Mesenchymal stem cell (in vitro differentiated cells and primary cell): Measurements from ENCODE around the gene ADAM22.

ENCODE experiments used
- DNase-seq: peaks from one replicate; pipeline ENCODE4 v3.0.0-alpha.2; 2013
- H2AFZ ChIP-seq: one replicate; pipeline ENCODE4 v1.6.1; 2013; ENCODE audit warnings: low read depth, mild to moderate bottlenecking, control low read depth, inconsistent platforms, low read length, moderate library complexity
- H2AK5ac ChIP-seq: 2 replicates; pipeline ENCODE4 v1.6.1; 2013; ENCODE audit warnings: low read length, moderate library complexity, mild to moderate bottlenecking, inconsistent platforms; ENCODE audit not compliant: severe bottlenecking
- H2BK120ac ChIP-seq: one replicate; pipeline ENCODE4 v1.6.1; 2013; ENCODE audit warnings: low read depth, mild to moderate bottlenecking, inconsistent platforms, low read length, moderate library complexity
- H2BK12ac ChIP-seq, 2 experiments: one replicate each; pipeline ENCODE4 v1.6.1; 2013; ENCODE audit warnings: inconsistent platforms in 2 of 2, low read length in 2 of 2, mild to moderate bottlenecking in 2 of 2, moderate library complexity in 2 of 2, control low read depth in 1 of 2
- H2BK15ac ChIP-seq: one replicate; pipeline ENCODE4 v1.6.1; 2013; ENCODE audit warnings: mild to moderate bottlenecking, low read depth, inconsistent platforms; ENCODE audit not compliant: poor library complexity, severe bottlenecking
- H2BK5ac ChIP-seq: 2 replicates; pipeline ENCODE4 v1.6.1; 2013; ENCODE audit warnings: low read depth, mild to moderate bottlenecking, low read length, control low read depth, inconsistent platforms; ENCODE audit not compliant: poor library complexity, severe bottlenecking
- H3K14ac ChIP-seq, 2 experiments: one replicate each; pipeline ENCODE4 v1.6.1; 2013; ENCODE audit warnings: inconsistent platforms in 2 of 2, low read length in 2 of 2, control low read depth in 1 of 2, mild to moderate bottlenecking in 1 of 2, moderate library complexity in 1 of 2
- H3K18ac ChIP-seq, 2 experiments: one replicate each; pipeline ENCODE4 v1.6.1; 2013; ENCODE audit warnings: inconsistent platforms in 2 of 2, low read length in 2 of 2, control low read depth in 1 of 2, low read depth in 1 of 2, mild to moderate bottlenecking in 1 of 2
- H3K23ac ChIP-seq, 2 experiments: one replicate each; pipeline ENCODE4 v1.6.1; 2013; ENCODE audit warnings: inconsistent platforms in 2 of 2, low read length in 2 of 2, mild to moderate bottlenecking in 2 of 2, moderate library complexity in 2 of 2, control low read depth in 1 of 2
- H3K27ac ChIP-seq: 2 replicates; pipeline ENCODE4 v1.5.1; 2013; ENCODE audit warnings: mild to moderate bottlenecking, moderate library complexity, low read length, control low read depth, inconsistent platforms; ENCODE audit not compliant: poor library complexity, severe bottlenecking
- H3K27me3 ChIP-seq, 2 experiments: 2 replicates each; pipeline versions ENCODE4 v1.6.1 to v1.7.0; 2013; ENCODE audit warnings: low read length in 2 of 2, mild to moderate bottlenecking in 2 of 2, moderate library complexity in 2 of 2, control low read depth in 1 of 2, inconsistent platforms in 1 of 2; ENCODE audit not compliant: control insufficient read depth in 1 of 2, insufficient read depth in 1 of 2
- H3K36me3 ChIP-seq, 2 experiments: 2 replicates each; pipeline versions ENCODE4 v1.6.1 to v1.7.0; 2013; ENCODE audit warnings: low read length in 2 of 2, control low read depth in 1 of 2, inconsistent platforms in 1 of 2, low read depth in 1 of 2, mild to moderate bottlenecking in 1 of 2; ENCODE audit not compliant: insufficient read depth in 2 of 2, control insufficient read depth in 1 of 2
- H3K4ac ChIP-seq, 2 experiments: one replicate each; pipeline ENCODE4 v1.6.1; 2013; ENCODE audit warnings: inconsistent platforms in 2 of 2, low read length in 2 of 2, mild to moderate bottlenecking in 2 of 2, moderate library complexity in 2 of 2, control low read depth in 1 of 2, low read depth in 1 of 2
- H3K4me1 ChIP-seq: 2 replicates; pipeline ENCODE4 v1.6.1; 2013; ENCODE audit warnings: low read depth, low read length, control low read depth; ENCODE audit not compliant: control insufficient read depth, insufficient read depth
- H3K4me2 ChIP-seq: 2 replicates; pipeline ENCODE4 v1.6.1; 2013; ENCODE audit warnings: low read length, mild to moderate bottlenecking, inconsistent platforms; ENCODE audit not compliant: poor library complexity, severe bottlenecking
- H3K4me3 ChIP-seq, 2 experiments: 2 replicates each; pipeline versions ENCODE4 v1.5.1 to v1.7.0; 2013; ENCODE audit warnings: low read length in 2 of 2, mild to moderate bottlenecking in 2 of 2, control low read depth in 1 of 2, low read depth in 1 of 2; ENCODE audit not compliant: insufficient read depth in 1 of 2
- H3K79me1 ChIP-seq: replicated peaks from 2 replicates; pipeline ENCODE4 v1.6.1; 2013; ENCODE audit warnings: mild to moderate bottlenecking, control low read depth, low read length, inconsistent platforms; ENCODE audit not compliant: poor library complexity, severe bottlenecking
- H3K9ac ChIP-seq: 2 replicates; pipeline ENCODE4 v1.7.0; 2013; ENCODE audit warnings: mild to moderate bottlenecking, low read length, moderate library complexity
- H3K9me3 ChIP-seq: 2 replicates; pipeline ENCODE4 v1.7.0; 2013; ENCODE audit warnings: mild to moderate bottlenecking, low read length; ENCODE audit not compliant: control insufficient read depth
- H4K8ac ChIP-seq: one replicate; pipeline ENCODE4 v1.6.1; 2013; ENCODE audit warnings: inconsistent platforms, mild to moderate bottlenecking, low read length, moderate library complexity
- H4K91ac ChIP-seq: one replicate; pipeline ENCODE4 v1.6.1; 2013; ENCODE audit warnings: mild to moderate bottlenecking, low read length, inconsistent platforms
- WGBS: methylation state at CpG from one replicate; pipeline ENCODE4 v1.1.7; 2013; ENCODE audit warnings: mixed read lengths; 5-methylcytosine and 5-hydroxymethylcytosine counted together

Gene ADAM22

GRCh38 chr7:88041583-88041982 lies 107.5 kb downstream of the ADAM22 start:
- Histone ChIP-seq H3K14ac (no peak overlapping the region), H3K4me3 (no peak overlapping the region), H3K27me3 (no peaks in the 10 kb centered on the region), H3K79me1 (no peaks in the 10 kb centered on the region), H3K4ac (no peak overlapping the region), H2BK120ac (no peak overlapping the region), H3K9ac (no peak overlapping the region), H3K27ac (no peak overlapping the region), H3K9me3 (no peaks in the 10 kb centered on the region), H3K23ac (no peak overlapping the region), H3K4me2 (no peak overlapping the region), H4K91ac (no peak overlapping the region), H2BK12ac (no peak overlapping the region), H2BK15ac (no peak overlapping the region), H3K36me3 (no peaks in the 10 kb centered on the region), H4K8ac (no peak overlapping the region), H3K4me1 (no peaks in the 10 kb centered on the region), H2AK5ac (no peak overlapping the region), H2BK5ac (no peak overlapping the region), H3K18ac (no peak overlapping the region), H2AFZ (no peak overlapping the region)
- DNase-seq = no peak
- WGBS = no CpG with 5 or more reads among the region's 1 CpG

DNA sequence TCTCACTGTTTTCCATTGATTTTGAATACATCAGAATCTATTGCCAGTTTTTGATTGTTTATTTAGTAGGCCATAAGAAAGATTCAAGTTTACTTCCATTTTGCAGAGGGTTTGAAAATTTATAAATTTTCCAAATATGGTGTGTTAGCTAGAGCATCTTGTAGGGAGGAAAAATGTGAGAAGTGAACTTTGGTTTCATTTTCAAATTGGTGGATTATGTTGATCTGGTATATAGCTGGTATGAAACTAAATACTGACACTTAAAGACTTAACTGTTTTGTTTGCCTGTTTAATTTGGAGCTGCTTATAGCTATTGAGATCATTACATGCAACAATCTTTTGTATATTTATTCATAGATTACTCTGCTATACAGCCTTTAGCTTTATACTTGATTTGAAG lies 108.1 kb downstream of the ADAM22 start:
- Histone ChIP-seq H3K23ac (no peak overlapping the region), H3K27me3 (no peaks in the 10 kb centered on the region), H3K4me3 (no peak overlapping the region), H3K4me2 (no peak overlapping the region), H3K36me3 (no peaks in the 10 kb centered on the region), H2AFZ (no peak overlapping the region), H3K4me1 (no peaks in the 10 kb centered on the region), H3K14ac (no peak overlapping the region), H2BK15ac (no peak overlapping the region), H3K27ac (no peak overlapping the region), H3K9ac (peak overlapping the region; percentile 12), H4K91ac (no peak overlapping the region), H3K79me1 (no peaks in the 10 kb centered on the region), H4K8ac (no peak overlapping the region), H3K4ac (no peak overlapping the region), H2BK5ac (no peak overlapping the region), H2BK120ac (no peak overlapping the region), H3K9me3 (no peaks in the 10 kb centered on the region), H2BK12ac (no peak overlapping the region), H3K18ac (no peak overlapping the region), H2AK5ac (no peak overlapping the region)
- no peak for DNase-seq

- no peak overlapping the region for H3K4ac ChIP-seq
- H4K91ac ChIP-seq = no peak overlapping the region
- no peak overlapping the region for H3K4me2 ChIP-seq
- H3K9me3 ChIP-seq = no peaks in the 10 kb centered on the region
- no peaks in the 10 kb centered on the region for H3K36me3 ChIP-seq
- no peaks in the 10 kb centered on the region for H3K27me3 ChIP-seq
- H2BK12ac ChIP-seq = no peak overlapping the region
- no peak overlapping the region for H4K8ac ChIP-seq
- no peak overlapping the region for H2BK120ac ChIP-seq
- H3K14ac ChIP-seq = no peak overlapping the region
- no peak for DNase-seq
- no peaks in the 10 kb centered on the region for H3K79me1 ChIP-seq
- H3K4me1 ChIP-seq = no peaks in the 10 kb centered on the region
- H2AK5ac ChIP-seq = no peak overlapping the region
- H3K27ac ChIP-seq = no peak overlapping the region
- H2BK15ac ChIP-seq = no peak overlapping the region
- WGBS = 100% methylated on average over 1 of the region's 1 CpG
- no peak overlapping the region for H3K4me3 ChIP-seq
- no peak overlapping the region for H2AFZ ChIP-seq
- no peak overlapping the region for H2BK5ac ChIP-seq
- H3K23ac ChIP-seq = no peak overlapping the region
- H3K18ac ChIP-seq = no peak overlapping the region
- no peak overlapping the region for H3K9ac ChIP-seq
These were observed 108.8 kb downstream of the ADAM22 start for GRCh38 chr7:88042803-88043202.

DNA sequence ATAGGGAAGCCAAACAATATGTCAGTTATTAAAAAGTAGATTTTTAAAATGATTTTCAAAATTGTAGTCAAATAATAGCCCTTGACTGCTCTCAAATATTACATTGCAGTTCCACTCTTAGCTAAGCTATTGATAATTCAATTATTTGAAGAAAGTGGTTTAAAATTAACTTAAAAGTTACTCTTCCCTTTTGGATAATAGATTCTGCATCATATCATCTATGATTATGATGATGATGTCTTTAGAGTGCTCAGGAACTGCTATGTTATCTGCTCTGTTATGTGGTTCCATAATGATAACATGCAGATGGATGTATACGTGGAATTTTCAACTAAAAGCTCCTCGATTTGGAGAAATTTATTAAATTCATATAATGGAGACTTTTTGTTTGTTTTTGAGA lies 110.0 kb downstream of the ADAM22 start:
- no peak overlapping the region for H3K4me2 ChIP-seq
- no peak overlapping the region for H3K27ac ChIP-seq
- H4K8ac ChIP-seq = no peak overlapping the region
- H2AFZ ChIP-seq = no peak overlapping the region
- 100% methylated on average over 2 of the region's 2 CpGs for WGBS
- H2BK120ac ChIP-seq = no peak overlapping the region
- no peaks in the 10 kb centered on the region for H3K27me3 ChIP-seq
- H3K9me3 ChIP-seq = no peaks in the 10 kb centered on the region
- H4K91ac ChIP-seq = no peak overlapping the region
- no peak overlapping the region for H3K14ac ChIP-seq
- DNase-seq = no peak
- no peaks in the 10 kb centered on the region for H3K36me3 ChIP-seq
- no peak overlapping the region for H2AK5ac ChIP-seq
- no peak overlapping the region for H2BK12ac ChIP-seq
- no peak overlapping the region for H3K4ac ChIP-seq
- no peaks in the 10 kb centered on the region for H3K79me1 ChIP-seq
- no peak overlapping the region for H2BK5ac ChIP-seq
- no peaks in the 10 kb centered on the region for H3K4me1 ChIP-seq
- no peak overlapping the region for H3K18ac ChIP-seq
- no peak overlapping the region for H3K9ac ChIP-seq
- H3K4me3 ChIP-seq = no peak overlapping the region
- H2BK15ac ChIP-seq = no peak overlapping the region
- H3K23ac ChIP-seq = no peak overlapping the region
